ENCODE results near the gene PRR12. TPM values are rescaled to one million over a fixed set of nuclear protein-coding genes. Genes with fewer than 3 reads are reported as not detected.
A peak's percentile ranks its signal among the peaks of the same experiment; 100 is the strongest.

The PRR12 gene
- total RNA-seq, 1 experiment from 2014 or later: 22.9 TPM

- ATAC-seq: peak; percentile 66; the same call in 1 of the 2 replicates
These were observed 34.3 kb downstream of the PRR12 start for GRCh38 chr19:49624967-49625910.

GRCh38 chr19:49626226-49626625 is 35.2 kb downstream of the PRR12 start:
- POLR2A ChIA-PET: interaction anchor here (0.6 kb wide), 2 partner anchors 8 to 189 kb away, joined by 4 read pairs; no protein-coding TSS in a partner anchor
- Histone ChIP-seq H3K27ac (ENCODE audit: low read length) (no peak overlapping the region), H3K9me3 (ENCODE audit: control insufficient read depth, insufficient read depth, low read depth, low read length) (no peaks in the 10 kb centered on the region), H3K27me3 (ENCODE audit: control insufficient read depth, insufficient read depth, low read length) (no peaks in the 10 kb centered on the region), H3K36me3 (ENCODE audit: control insufficient read depth, insufficient read depth, low read length) (no peaks in the 10 kb centered on the region), H3K4me3 (ENCODE audit: low read depth in 2 of 2, low read length in 2 of 2) (no peak overlapping the region), H3K4me1 (ENCODE audit: control insufficient read depth, insufficient read depth, low read length) (no peaks in the 10 kb centered on the region)
- intact Hi-C loops (cut with micrococcal nuclease; ENCODE audit: unreplicated experiment) (no loop called here), in situ Hi-C loops (cut with HindIII; ENCODE audit: low pct_unique_long_range_greater_than_20kb, low sequenced_read_pairs) (no loop called here)
- ATAC-seq (no peak), DNase-seq (ENCODE audit: low read depth, low spot score) (no peak)
- CTCF ChIA-PET: no interaction called here
- BruUV-seq (replicated peaks): no TSS peak
- no peak for TF ChIP-seq TCF7L2 (IDR thresholded peaks at IDR 0.05; ENCODE audit: low read depth, low read length)
- no peak for TF ChIP-seq REST (IDR thresholded peaks at IDR 0.05; ENCODE audit: insufficient read depth in 1 of 2, low read depth in 2 of 2, low read length in 1 of 2)
- no peak for TF ChIP-seq POLR2AphosphoS5 (IDR thresholded peaks at IDR 0.05; ENCODE audit: low read depth, low read length)
- TF ChIP-seq SIN3A (IDR thresholded peaks at IDR 0.05; ENCODE audit: borderline replicate concordance, insufficient read depth, low read depth, low read length): no peak

More at GRCh38 chr19:49624967-49625910, 34.3 kb downstream of the PRR12 start:
- no TSS peak for BruUV-seq (replicated peaks)
- POLR2A ChIA-PET: no interaction called here
- Histone ChIP-seq H3K9me3 (ENCODE audit: control insufficient read depth, insufficient read depth, low read depth, low read length) (no peaks in the 10 kb centered on the region), H3K27ac (ENCODE audit: low read length) (no peak overlapping the region), H3K36me3 (ENCODE audit: control insufficient read depth, insufficient read depth, low read length) (no peaks in the 10 kb centered on the region), H3K4me1 (ENCODE audit: control insufficient read depth, insufficient read depth, low read length) (no peaks in the 10 kb centered on the region), H3K27me3 (ENCODE audit: control insufficient read depth, insufficient read depth, low read length) (no peaks in the 10 kb centered on the region), H3K4me3 (ENCODE audit: low read depth in 2 of 2, low read length in 2 of 2) (no peak overlapping the region)
- DNase-seq (ENCODE audit: low read depth, low spot score): no peak
- CTCF ChIA-PET: no interaction called here
- intact Hi-C loops (cut with micrococcal nuclease; ENCODE audit: unreplicated experiment): no loop called here
- TF ChIP-seq POLR2AphosphoS5 (IDR thresholded peaks at IDR 0.05; ENCODE audit: low read depth, low read length) (no peak), CTCF (IDR thresholded peaks at IDR 0.05) (no peak), TCF7L2 (IDR thresholded peaks at IDR 0.05; ENCODE audit: low read depth, low read length) (no peak), SIN3A (IDR thresholded peaks at IDR 0.05; ENCODE audit: borderline replicate concordance, insufficient read depth, low read depth, low read length) (no peak), REST (IDR thresholded peaks at IDR 0.05; ENCODE audit: insufficient read depth in 1 of 2, low read depth in 2 of 2, low read length in 1 of 2) (no peak)
- in situ Hi-C loops (cut with HindIII; ENCODE audit: low pct_unique_long_range_greater_than_20kb, low sequenced_read_pairs): no loop called here
